Peyer's patch (tissue), 4 donors: ENCODE results near the gene PCNX2.

Experiments used
- CTCF ChIP-seq, 6 experiments: fragments of 450-650 bp in 4 of 6; fragments of 200-600 bp in 2 of 6; sonication (generic) in 1 of 6; IDR thresholded peaks; one replicate each; pipeline ENCODE4 v1.5.1; 2017 to 2019; ENCODE audit warnings: antibody characterized with exemption in 6 of 6, mild to moderate bottlenecking in 3 of 6, moderate library complexity in 1 of 6
- POLR2A ChIP-seq, 2 donors: fragments of 450-650 bp; IDR thresholded peaks; one replicate each; pipeline ENCODE4 v1.5.1; 2017; ENCODE audit warnings: antibody characterized with exemption in 2 of 2, mild to moderate bottlenecking in 2 of 2, moderate library complexity in 2 of 2

DNA sequence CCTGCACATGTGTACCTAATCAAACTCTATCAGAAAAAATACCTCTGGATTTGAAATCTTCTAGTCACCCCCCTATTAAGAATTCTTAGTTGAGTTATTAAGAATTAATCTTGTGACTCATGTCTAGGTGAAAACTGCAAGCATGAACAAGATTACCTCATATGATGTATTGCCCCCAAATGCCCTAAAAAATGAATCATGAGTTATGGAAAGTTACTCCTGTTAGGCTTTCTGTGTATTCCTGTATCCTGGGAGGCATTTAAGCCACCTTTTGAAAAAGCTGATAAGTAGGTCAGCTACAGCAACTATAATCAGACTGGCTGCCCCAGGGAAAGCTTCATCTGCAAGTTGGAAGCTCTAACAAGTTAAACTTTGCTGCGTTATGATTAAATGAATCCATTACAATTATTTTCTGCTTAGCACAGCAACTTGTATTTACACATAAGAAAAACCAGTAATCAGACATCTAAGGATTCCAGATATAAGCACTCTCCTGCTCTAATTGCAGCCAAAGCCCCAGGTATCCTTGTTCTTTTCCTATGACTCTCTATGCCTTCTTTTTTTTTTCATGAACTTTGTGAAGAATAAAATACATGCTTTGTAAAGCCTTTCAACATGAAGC, 197.5 kb downstream of the PCNX2 start:
- TF ChIP-seq CTCF (IDR thresholded peaks at IDR 0.05) (no peak), POLR2A (IDR thresholded peaks at IDR 0.05) (no peak)
